ENCODE data around the gene B9D1. TPM values are rescaled to one million over a fixed set of nuclear protein-coding genes. Genes with fewer than 3 reads are reported as not detected.

Gene B9D1
- total RNA-seq, 1 donor from 2014 or later: 39.7 TPM

- no peak for DNase-seq (ENCODE audit: low read depth, low spot score)
Observed at GRCh38 chr17:19320876-19321275, 41.6 kb downstream of the B9D1 start.

GRCh38 chr17:19319771-19320505 lies 42.6 kb downstream of the B9D1 start:
- DNase-seq (ENCODE audit: low read depth, low spot score): no peak

- no peak for DNase-seq (ENCODE audit: low read depth, low spot score)
Observed at GRCh38 chr17:19318611-19319010, 43.9 kb downstream of the B9D1 start.

- DNase-seq (ENCODE audit: low read depth, low spot score): no peak
Observed at GRCh38 chr17:19317359-19318095, 45.0 kb downstream of the B9D1 start.

- DNase-seq (ENCODE audit: low read depth, low spot score): peak; percentile 53
Observed at GRCh38 chr17:19316761-19317358, 45.7 kb downstream of the B9D1 start.

GRCh38 chr17:19315104-19315503 lies 47.4 kb downstream of the B9D1 start:
- no peak for DNase-seq (ENCODE audit: low read depth, low spot score)

- DNase-seq (ENCODE audit: low read depth, low spot score): no peak
Observed at GRCh38 chr17:19313746-19314651, 48.5 kb downstream of the B9D1 start.

GRCh38 chr17:19313066-19313745 lies 49.3 kb downstream of the B9D1 start:
- DNase-seq (ENCODE audit: low read depth, low spot score): no peak

GRCh38 chr17:19312406-19312805 lies 50.1 kb downstream of the B9D1 start:
- DNase-seq (ENCODE audit: low read depth, low spot score): no peak

- DNase-seq (ENCODE audit: low read depth, low spot score): peak; percentile 45
Observed at GRCh38 chr17:19311421-19312215, 50.9 kb downstream of the B9D1 start.

GRCh38 chr17:19311016-19311415 lies 51.5 kb downstream of the B9D1 start:
- DNase-seq (ENCODE audit: low read depth, low spot score): no peak

- no peak for DNase-seq (ENCODE audit: low read depth, low spot score)
Observed at GRCh38 chr17:19310151-19310550, 52.4 kb downstream of the B9D1 start.

GRCh38 chr17:19309701-19310100 lies 52.8 kb downstream of the B9D1 start:
- no peak for DNase-seq (ENCODE audit: low read depth, low spot score)

GRCh38 chr17:19308398-19308797 lies 54.1 kb downstream of the B9D1 start:
- no peak for DNase-seq (ENCODE audit: low read depth, low spot score)

- no peak for DNase-seq (ENCODE audit: low read depth, low spot score)
Observed at GRCh38 chr17:19307521-19307920, 55.0 kb downstream of the B9D1 start.

GRCh38 chr17:19306160-19307111 lies 56.1 kb downstream of the B9D1 start:
- DNase-seq (ENCODE audit: low read depth, low spot score): no peak

GRCh38 chr17:19305761-19306159 lies 56.8 kb downstream of the B9D1 start:
- DNase-seq (ENCODE audit: low read depth, low spot score): no peak

- no peak for DNase-seq (ENCODE audit: low read depth, low spot score)
Observed at GRCh38 chr17:19305256-19305655, 57.3 kb downstream of the B9D1 start.

- no peak for DNase-seq (ENCODE audit: low read depth, low spot score)
Observed at GRCh38 chr17:19304751-19305150, 57.8 kb downstream of the B9D1 start.

Measured in pulmonary artery endothelial cell (primary cell).